GM12878 (cell line): Measurements from ENCODE around the gene AP2B1.

ENCODE experiments used
- RAD21 ChIP-seq: IDR thresholded peaks from 2 replicates; pipeline ENCODE4 v1.6.1; 2011; ENCODE audit warnings: mild to moderate bottlenecking, low read depth, low read length, moderate library complexity; ENCODE audit not compliant: insufficient read depth
- SMC3 ChIP-seq: IDR thresholded peaks from 2 replicates; pipeline ENCODE4 v1.6.1; 2011; ENCODE audit warnings: low read length, improper control_type of control experiment, borderline replicate concordance
- TBL1XR1 ChIP-seq: IDR thresholded peaks from 2 replicates; pipeline ENCODE4 v1.6.1; 2012; ENCODE audit warnings: low read depth, low read length, improper control_type of control experiment
- TF ChIP-seq, protein P1 (sequence below), 3 experiments: IDR thresholded peaks in 2 of 3; conservative IDR thresholded peaks in 1 of 3; 2 replicates each; pipeline ENCODE4 v1.5.1; 2011; ENCODE audit warnings: low read depth in 3 of 3, low read length in 3 of 3, mild to moderate bottlenecking in 3 of 3, control low read depth in 2 of 3, moderate library complexity in 2 of 3, inconsistent platforms in 1 of 3, mixed read lengths in 1 of 3; ENCODE audit not compliant: control insufficient read depth in 2 of 3, insufficient read depth in 1 of 3; ENCODE audit errors: extremely low read depth in 1 of 3

DNA sequence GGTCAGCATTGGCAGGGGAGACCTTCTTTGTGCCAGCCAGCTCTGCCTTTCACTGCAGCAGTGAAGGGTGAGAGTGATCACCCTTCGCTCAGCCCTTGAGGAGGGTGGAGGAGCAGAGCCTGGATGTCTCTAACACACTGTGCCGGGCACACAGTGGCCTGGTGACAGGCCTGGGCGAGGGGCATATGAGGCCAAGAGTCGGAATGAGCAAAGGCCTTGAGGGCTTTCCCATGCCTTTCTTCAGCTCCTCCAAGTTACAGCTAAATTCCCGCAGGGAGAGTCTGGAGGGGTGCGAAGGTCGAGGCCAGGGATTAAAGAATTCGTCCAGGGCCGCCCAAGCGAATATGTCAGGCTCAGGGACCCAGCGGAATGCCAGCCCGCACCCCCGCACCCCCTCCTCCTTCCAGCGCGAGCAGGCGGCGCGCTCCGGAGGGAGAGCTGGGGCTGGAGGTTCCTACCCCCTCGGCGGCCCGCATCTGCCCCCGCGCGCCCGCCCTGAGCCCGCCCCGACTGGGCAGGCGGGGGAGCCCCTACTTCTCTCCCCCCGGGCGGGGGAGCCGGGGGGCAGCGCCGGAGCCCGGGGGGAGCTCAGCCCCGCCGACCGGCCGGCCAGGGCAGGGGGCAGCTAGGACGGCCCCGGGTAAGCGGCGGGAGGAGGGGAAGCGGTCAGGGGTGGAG, 144.3 kb downstream of the AP2B1 start, which contains the start of gene RASL10B:
- TF ChIP-seq TBL1XR1 (no peak), SMC3 (no peak), RAD21 (no peak)
- TF ChIP-seq, protein P1, sequence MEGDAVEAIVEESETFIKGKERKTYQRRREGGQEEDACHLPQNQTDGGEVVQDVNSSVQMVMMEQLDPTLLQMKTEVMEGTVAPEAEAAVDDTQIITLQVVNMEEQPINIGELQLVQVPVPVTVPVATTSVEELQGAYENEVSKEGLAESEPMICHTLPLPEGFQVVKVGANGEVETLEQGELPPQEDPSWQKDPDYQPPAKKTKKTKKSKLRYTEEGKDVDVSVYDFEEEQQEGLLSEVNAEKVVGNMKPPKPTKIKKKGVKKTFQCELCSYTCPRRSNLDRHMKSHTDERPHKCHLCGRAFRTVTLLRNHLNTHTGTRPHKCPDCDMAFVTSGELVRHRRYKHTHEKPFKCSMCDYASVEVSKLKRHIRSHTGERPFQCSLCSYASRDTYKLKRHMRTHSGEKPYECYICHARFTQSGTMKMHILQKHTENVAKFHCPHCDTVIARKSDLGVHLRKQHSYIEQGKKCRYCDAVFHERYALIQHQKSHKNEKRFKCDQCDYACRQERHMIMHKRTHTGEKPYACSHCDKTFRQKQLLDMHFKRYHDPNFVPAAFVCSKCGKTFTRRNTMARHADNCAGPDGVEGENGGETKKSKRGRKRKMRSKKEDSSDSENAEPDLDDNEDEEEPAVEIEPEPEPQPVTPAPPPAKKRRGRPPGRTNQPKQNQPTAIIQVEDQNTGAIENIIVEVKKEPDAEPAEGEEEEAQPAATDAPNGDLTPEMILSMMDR (IDR thresholded peaks at IDR 0.05 in 2 of 3, conservative IDR thresholded peaks at IDR 0.05 in 1 of 3; ENCODE audit: control insufficient read depth in 2 of 3, extremely low read depth in 1 of 3, insufficient read depth in 1 of 3, low read depth in 3 of 3, low read length in 3 of 3), result no peak
